SKM-1 treated with dmso at 0.1 percent for 144 hours (cell line): ENCODE data around the gene ARFGAP2.

ENCODE experiments used
- DNase-seq: peaks from one replicate; lab custom pipeline; 2025; ENCODE audit not compliant: unreplicated experiment; lab: John Stamatoyannopoulos, UW

Gene ARFGAP2

GRCh38 chr11:47187723-47188122, 11.0 kb upstream of the ARFGAP2 start:
- no peak for DNase-seq

DNA sequence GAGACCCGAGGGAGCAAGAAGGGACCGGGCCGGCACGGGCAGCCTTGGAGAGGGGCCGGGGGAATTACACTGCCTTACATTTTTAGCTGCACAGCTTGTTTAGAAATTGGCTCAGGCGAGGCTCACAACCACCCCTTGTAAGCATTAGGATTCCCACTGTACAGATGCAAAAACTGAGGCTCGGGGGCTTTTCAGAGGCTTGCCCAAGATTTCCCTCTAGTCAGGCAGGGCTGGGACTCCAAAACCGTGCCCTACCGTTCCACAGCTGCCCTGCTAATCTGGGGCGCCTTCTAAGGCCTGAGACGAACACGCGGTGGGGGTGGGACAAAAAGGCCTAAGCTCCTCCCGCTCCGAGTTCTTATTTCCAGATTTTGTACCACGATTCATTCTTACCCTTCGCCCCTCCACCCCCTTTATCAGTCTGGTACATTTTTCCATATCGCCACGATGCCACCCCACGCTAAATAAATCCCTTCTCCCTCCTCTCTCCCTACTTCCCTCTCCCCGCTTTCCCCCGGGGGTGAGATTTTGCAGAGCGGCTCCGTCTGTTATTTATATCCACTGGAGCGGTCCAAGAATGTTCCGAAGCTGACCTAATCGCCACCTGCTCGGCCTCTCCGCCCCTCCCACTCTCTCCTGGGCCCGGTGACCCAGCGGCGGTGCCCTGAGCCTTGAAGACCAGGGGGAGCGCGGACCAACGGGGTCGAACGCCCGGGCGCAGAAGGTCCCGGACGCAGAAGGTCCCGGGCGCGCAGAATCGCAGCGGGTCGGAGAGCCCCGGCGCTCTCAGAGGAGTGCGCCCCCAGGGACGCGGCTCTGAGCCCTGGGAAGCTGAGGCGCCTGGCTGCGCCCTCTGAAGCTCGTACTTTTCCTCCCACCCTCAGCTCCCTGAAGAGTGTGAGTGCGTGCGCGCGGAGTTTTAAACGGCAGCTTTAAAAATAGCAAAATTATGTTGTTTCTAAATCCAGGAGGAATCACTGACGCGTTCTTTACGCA, 10.3 kb upstream of the ARFGAP2 start:
- DNase-seq, result no peak

DNA sequence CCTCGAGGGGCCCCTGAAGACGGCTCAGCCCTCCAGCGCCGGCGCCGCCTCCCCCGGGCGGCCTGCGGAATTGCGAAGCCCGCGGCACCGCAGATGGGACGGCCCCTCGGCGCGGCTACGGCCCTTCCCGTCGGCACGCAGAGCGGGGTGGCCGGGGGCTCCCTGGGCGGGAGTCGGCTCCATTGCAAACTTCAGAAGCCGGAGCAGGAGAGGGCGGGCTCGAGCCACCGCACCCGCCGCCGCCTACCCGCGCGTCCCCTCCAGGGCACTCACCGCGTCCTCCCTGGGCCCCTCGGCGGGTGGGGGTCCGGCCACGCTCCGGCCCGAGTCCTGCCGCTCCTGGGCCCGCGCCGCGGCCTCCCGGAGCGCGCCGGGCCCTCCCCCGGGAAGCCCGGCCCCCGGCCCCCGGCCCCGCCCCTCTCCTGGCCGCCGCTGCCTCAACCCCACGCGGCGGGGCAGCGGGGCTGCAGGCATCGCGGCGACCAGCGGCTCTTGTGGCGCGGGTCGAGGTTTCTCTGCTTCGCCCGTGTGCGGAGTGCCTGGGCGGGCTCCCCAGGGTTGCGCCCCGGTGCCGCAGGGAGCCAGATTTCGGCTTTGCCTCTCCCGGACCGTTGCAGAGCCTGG, 9.5 kb upstream of the ARFGAP2 start, which contains the start of gene PACSIN3:
PACSIN3 (minus strand) TSS at position 359 of the 624 bp plus-strand sequence. CDS start 3,707 bp downstream, outside the sequence.
- DNase-seq, result peak; percentile 32

GRCh38 chr11:47185305-47186075, 8.8 kb upstream of the ARFGAP2 start:
- DNase-seq, result no peak

GRCh38 chr11:47184711-47185304, 8.1 kb upstream of the ARFGAP2 start:
- DNase-seq, result no peak

DNA sequence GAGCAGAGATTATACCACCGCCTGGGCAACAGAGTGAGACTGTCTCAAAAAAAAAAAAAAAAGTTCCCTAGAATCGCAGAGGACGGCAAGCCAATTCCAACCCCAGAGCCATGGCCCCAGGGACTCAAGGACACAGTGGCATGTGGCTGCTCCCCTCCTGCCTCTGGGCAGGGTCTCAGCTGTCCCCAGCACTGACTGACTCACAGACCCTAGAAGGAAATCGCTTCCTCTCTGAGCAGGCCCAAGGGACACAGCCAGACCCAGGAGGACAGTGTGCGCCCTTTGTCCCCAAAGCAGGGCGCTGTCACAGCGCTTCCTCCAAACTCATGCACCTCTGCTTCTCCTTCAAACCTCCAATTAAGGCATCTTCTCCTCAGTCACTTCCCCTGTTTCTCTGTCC, 7.3 kb upstream of the ARFGAP2 start:
- DNase-seq, result no peak

- no peak for DNase-seq
These were observed 6.6 kb upstream of the ARFGAP2 start for GRCh38 chr11:47183031-47183856.

GRCh38 chr11:47182380-47182779, 5.7 kb upstream of the ARFGAP2 start:
- DNase-seq, result no peak

DNA sequence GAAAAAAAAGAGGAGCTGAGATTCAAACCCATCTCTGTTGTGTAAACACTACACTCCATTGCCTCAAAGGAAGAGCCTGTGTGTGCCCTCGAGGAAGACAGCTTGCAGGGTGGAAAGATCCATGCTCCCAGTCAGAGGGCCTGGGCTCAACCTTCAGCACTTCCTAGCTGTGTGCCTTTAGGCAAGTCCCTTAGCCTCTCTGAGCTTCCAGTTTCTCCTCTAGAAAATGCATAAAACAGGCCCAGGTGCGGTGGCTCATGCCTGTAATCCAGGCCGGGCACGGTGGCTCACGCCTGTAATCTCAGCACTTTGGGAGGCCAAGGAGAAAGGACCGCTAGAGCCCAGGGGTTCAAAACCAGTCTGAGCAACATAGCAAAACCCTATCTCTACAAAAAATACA, 4.6 kb upstream of the ARFGAP2 start:
- no peak for DNase-seq

- DNase-seq, result no peak
These were observed 3.5 kb upstream of the ARFGAP2 start for GRCh38 chr11:47180006-47180787.

GRCh38 chr11:47179655-47179991, 2.9 kb upstream of the ARFGAP2 start:
- DNase-seq, result peak; percentile 27

GRCh38 chr11:47178737-47179654, 2.3 kb upstream of the ARFGAP2 start:
- DNase-seq, result no peak

DNA sequence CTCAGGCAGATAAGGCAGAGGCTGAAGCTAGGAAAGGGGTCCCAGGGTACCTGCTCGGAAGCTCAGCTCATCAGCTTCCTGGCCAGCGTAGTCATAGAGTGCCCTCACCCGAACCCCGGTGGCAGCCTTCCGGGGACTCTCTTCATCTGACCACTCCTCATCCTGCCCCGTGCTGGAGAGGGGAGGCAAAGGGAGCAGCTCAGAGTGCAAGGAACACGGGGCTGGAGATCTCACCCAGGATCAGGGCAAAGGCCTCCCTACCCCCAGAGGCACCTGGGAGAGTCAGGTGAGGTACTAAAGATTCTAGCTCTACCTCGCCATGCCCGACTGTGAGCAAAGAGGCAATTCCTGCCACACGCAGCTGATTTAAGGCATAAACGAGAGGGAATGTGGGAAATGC, 1.6 kb upstream of the ARFGAP2 start:
- DNase-seq, result no peak

DNA sequence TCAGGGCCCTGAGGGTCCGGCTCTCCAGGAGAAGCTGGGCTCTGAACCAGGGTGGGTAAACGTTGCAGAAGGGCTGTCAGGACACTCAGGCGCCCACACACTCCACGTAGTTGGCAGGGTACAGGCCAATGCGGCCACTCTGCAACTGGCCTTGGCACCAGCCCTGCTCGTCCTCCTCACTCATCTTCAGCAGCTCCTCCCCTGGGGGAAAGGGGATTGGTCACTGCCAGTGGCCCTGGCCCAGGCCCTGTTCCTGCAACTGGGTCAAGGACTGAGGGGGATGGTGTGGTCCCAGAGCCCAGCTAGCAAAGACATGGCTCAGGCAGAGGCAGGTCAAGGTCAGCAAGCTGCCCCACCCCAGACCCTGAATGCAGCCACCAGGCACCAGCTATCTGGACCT, 1.2 kb upstream of the ARFGAP2 start:
- no peak for DNase-seq

- DNase-seq, result peak; percentile 67
These were observed 658 bp upstream of the ARFGAP2 start for GRCh38 chr11:47177229-47177845.

GRCh38 chr11:47175746-47176327, 842 bp downstream of the ARFGAP2 start:
- peak; percentile 71 for DNase-seq

DNA sequence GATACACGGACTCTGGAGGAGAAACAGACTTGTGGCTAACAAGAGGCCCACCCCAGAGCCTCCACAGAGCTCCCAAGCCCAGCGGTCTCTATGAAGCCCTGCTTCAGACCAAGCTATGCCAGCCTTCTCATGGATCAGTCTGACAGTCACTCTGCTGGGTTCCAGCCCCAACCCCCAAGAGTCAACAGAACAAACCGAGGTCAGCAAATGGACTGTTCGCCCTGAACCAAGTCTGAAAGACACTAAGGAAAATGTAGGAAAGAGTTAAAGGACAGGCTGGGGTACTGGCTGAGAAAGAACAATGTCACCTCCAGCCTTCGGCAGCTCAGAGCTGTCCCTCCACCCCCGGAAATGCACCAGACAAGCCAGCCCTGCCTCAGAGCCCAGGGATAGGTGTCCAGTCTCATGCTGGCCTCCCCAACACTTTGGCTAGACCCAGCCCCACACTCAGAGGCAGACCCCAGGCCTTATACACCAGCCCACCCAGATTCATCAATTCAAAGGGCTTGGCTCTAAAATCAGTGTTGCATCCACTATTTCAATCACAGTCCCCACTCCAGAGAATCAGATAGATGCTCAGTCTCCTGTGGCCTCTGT, 3.8 kb downstream of the ARFGAP2 start:
- no peak for DNase-seq
